Hepatocyte (in vitro differentiated cells): ENCODE results near the gene OR14A2.

Experiments used
- EZH2 ChIP-seq: fragments of 200-600 bp; sonication (generic); IDR thresholded peaks from 2 replicates; pipeline ENCODE4 v1.6.1; 2016; ENCODE audit warnings: antibody characterized with exemption, mild to moderate bottlenecking, borderline replicate concordance
- EZH2phosphoT487 ChIP-seq: fragments of 200-600 bp; sonication (generic); IDR thresholded peaks from one replicate; pipeline ENCODE4 v1.6.1; 2018; ENCODE audit warnings: antibody characterized with exemption, mild to moderate bottlenecking, low read depth, moderate library complexity; ENCODE audit not compliant: unreplicated experiment, severe bottlenecking
- TF ChIP-seq, protein P1 (sequence below): fragments of 200-600 bp; sonication (generic); IDR thresholded peaks from 2 replicates; pipeline ENCODE4 v1.5.1; 2016; ENCODE audit warnings: antibody characterized with exemption, mild to moderate bottlenecking; ENCODE audit not compliant: poor library complexity

DNA sequence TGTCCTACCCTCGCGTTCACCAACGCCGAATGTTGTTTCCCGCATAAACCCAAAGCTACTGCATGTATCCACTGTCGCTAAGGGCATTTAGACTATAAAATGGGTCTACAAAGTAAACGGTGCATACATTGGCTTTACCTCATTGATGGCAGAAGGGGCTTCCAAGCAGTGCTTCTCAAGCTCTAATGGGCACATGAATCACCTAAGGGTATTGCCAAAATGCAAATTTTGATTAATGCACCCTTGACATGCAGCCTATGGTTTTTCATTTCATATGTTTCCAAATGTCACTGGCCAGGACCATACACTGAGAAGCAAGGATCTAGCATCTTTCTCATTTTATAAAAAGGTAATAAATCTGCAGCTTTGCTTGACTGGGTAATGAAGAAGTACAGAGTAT, 34.2 kb downstream of the OR14A2 start:
- TF ChIP-seq, protein P1, sequence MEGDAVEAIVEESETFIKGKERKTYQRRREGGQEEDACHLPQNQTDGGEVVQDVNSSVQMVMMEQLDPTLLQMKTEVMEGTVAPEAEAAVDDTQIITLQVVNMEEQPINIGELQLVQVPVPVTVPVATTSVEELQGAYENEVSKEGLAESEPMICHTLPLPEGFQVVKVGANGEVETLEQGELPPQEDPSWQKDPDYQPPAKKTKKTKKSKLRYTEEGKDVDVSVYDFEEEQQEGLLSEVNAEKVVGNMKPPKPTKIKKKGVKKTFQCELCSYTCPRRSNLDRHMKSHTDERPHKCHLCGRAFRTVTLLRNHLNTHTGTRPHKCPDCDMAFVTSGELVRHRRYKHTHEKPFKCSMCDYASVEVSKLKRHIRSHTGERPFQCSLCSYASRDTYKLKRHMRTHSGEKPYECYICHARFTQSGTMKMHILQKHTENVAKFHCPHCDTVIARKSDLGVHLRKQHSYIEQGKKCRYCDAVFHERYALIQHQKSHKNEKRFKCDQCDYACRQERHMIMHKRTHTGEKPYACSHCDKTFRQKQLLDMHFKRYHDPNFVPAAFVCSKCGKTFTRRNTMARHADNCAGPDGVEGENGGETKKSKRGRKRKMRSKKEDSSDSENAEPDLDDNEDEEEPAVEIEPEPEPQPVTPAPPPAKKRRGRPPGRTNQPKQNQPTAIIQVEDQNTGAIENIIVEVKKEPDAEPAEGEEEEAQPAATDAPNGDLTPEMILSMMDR = no peak
- no peak for TF ChIP-seq EZH2phosphoT487
- no peak for TF ChIP-seq EZH2
